ENCODE measurements around the gene TIA1. TPM values are rescaled to one million over a fixed set of nuclear protein-coding genes. Genes with fewer than 3 reads are reported as not detected.
A peak's percentile ranks its signal among the peaks of the same experiment; 100 is the strongest.

The TIA1 gene
- total and polyA plus RNA-seq, 11 donors = 18.7 to 53.0 (median 42.1) TPM

GRCh38 chr2:70247364-70248180 is 856 bp downstream of the TIA1 start:
- TF ChIP-seq POLR2A (IDR thresholded peaks at IDR 0.05) (no peak), CTCF (IDR thresholded peaks at IDR 0.05) (no peak)
- Histone ChIP-seq H3K4me1 (peaks cover 2 to 50% (median 38%) of the 10 kb centered on the region in 12 donors), H3K4me3 (peak overlapping the region; percentile 52 to 98 (median 82)), H3K36me3 (peaks cover 0 to 8% (median 0%) of the 10 kb centered on the region in 9 donors), H3K27ac (peak overlapping the region; percentile 91 to 99 (median 96)), H3K9me3 (no peaks in the 10 kb centered on the region), H3K27me3 (no peaks in the 10 kb centered on the region)
- WGBS, 4 donors = 0 to 1% (median 0%) methylated on average over 20 of the region's 20 CpGs
- intact Hi-C loops (cut with DNase I) = loop anchor here in 5 of 10 donors (2.0 to 5.0 kb wide), 6 partner anchors 45 to 335 kb away; partner anchors contain the start of genes SNRPG (in 3 of the 5), FAM136A (in 2 of the 5), C2orf42 (in 1 of the 5) and PCBP1 (in 1 of the 5)
- no peak for DNase-seq
- ATAC-seq = no peak

GRCh38 chr2:70243806-70244584 is 4.4 kb downstream of the TIA1 start:
- H3K4me3 ChIP-seq = no peak overlapping the region
- no peaks in the 10 kb centered on the region for H3K9me3 ChIP-seq
- DNase-seq (no peak), ATAC-seq (no peak)
- no peaks in the 10 kb centered on the region for H3K27me3 ChIP-seq
- peaks cover 2 to 76% (median 44%) of the 10 kb centered on the region in 12 donors for H3K4me1 ChIP-seq
- WGBS, 4 donors = 60 to 71% (median 63%) methylated on average over 5 of the region's 5 CpGs
- intact Hi-C loops (cut with DNase I) = no loop called here
- peaks cover 0 to 25% (median 8%) of the 10 kb centered on the region in 9 donors for H3K36me3 ChIP-seq
- no peak overlapping the region for H3K27ac ChIP-seq
- no peak for TF ChIP-seq POLR2A (IDR thresholded peaks at IDR 0.05)
- TF ChIP-seq CTCF (IDR thresholded peaks at IDR 0.05) = no peak

GRCh38 chr2:70242552-70242951 is 5.9 kb downstream of the TIA1 start:
- no peak overlapping the region for H3K4me3 ChIP-seq
- no peak for ATAC-seq
- WGBS, 4 donors = 77 to 80% (median 78%) methylated on average over 4 of the region's 4 CpGs
- H3K27ac ChIP-seq = no peak overlapping the region
- peaks cover 2 to 74% (median 44%) of the 10 kb centered on the region in 12 donors for H3K4me1 ChIP-seq
- intact Hi-C loops (cut with DNase I) = no loop called here
- H3K36me3 ChIP-seq = peaks cover 0 to 28% (median 8%) of the 10 kb centered on the region in 9 donors
- no peaks in the 10 kb centered on the region for H3K9me3 ChIP-seq
- no peak for TF ChIP-seq POLR2A (IDR thresholded peaks at IDR 0.05)
- TF ChIP-seq CTCF (IDR thresholded peaks at IDR 0.05) = no peak
- H3K27me3 ChIP-seq = no peaks in the 10 kb centered on the region
- DNase-seq = no peak

GRCh38 chr2:70241340-70241739 is 7.1 kb downstream of the TIA1 start:
- intact Hi-C loops (cut with DNase I) = no loop called here
- Histone ChIP-seq H3K27me3 (no peaks in the 10 kb centered on the region), H3K36me3 (peaks cover 0 to 40% (median 8%) of the 10 kb centered on the region in 9 donors), H3K4me1 (peaks cover 2 to 65% (median 38%) of the 10 kb centered on the region in 12 donors), H3K4me3 (no peak overlapping the region), H3K27ac (no peak overlapping the region), H3K9me3 (no peaks in the 10 kb centered on the region)
- 90 to 93% (median 92%) methylated on average over 8 of the region's 8 CpGs for WGBS, 4 donors
- ATAC-seq (no peak), DNase-seq (no peak)
- TF ChIP-seq CTCF (IDR thresholded peaks at IDR 0.05) (no peak), POLR2A (IDR thresholded peaks at IDR 0.05) (no peak)

All from heart left ventricle (tissue), 16 donors.